Activated effector memory CD4-positive, alpha-beta T cell treated with anti-CD3 and anti-CD28 coated beads, Interleukin-2, amount 50 U/mL, for 16 hours (primary cell): ENCODE data around the gene LRRC27.

Experiments
- DNase-seq: peaks from one replicate; pipeline ENCODE4 v3.0.0-alpha.2; 2020

The LRRC27 gene

GRCh38 chr10:132417957-132418441 is 86.0 kb downstream of the LRRC27 start:
- DNase-seq, result no peak

- DNase-seq, result no peak
Observed at GRCh38 chr10:132418527-132419416, 86.8 kb downstream of the LRRC27 start.

- no peak for DNase-seq
Observed at GRCh38 chr10:132419538-132420468, 87.8 kb downstream of the LRRC27 start.

- DNase-seq, result no peak
Observed at GRCh38 chr10:132420469-132420980, 88.5 kb downstream of the LRRC27 start.

GRCh38 chr10:132420981-132421846 is 89.2 kb downstream of the LRRC27 start:
- DNase-seq, result no peak

GRCh38 chr10:132421847-132422751 is 90.1 kb downstream of the LRRC27 start:
- no peak for DNase-seq

GRCh38 chr10:132422903-132423825 is 91.2 kb downstream of the LRRC27 start:
- no peak for DNase-seq

- no peak for DNase-seq
Observed at GRCh38 chr10:132423966-132424861, 92.2 kb downstream of the LRRC27 start.

GRCh38 chr10:132425029-132425756 is 93.2 kb downstream of the LRRC27 start:
- no peak for DNase-seq

GRCh38 chr10:132425757-132426155 is 93.8 kb downstream of the LRRC27 start:
- no peak for DNase-seq

- no peak for DNase-seq
Observed at GRCh38 chr10:132427006-132427771, 95.2 kb downstream of the LRRC27 start.

GRCh38 chr10:132427939-132428367 is 96.0 kb downstream of the LRRC27 start:
- no peak for DNase-seq

- no peak for DNase-seq
Observed at GRCh38 chr10:132428486-132428995, 96.5 kb downstream of the LRRC27 start.
